ENCODE results near the gene MTHFD2. TPM values are rescaled to one million over a fixed set of nuclear protein-coding genes. Genes with fewer than 3 reads are reported as not detected.

Gene MTHFD2
- total and polyA plus RNA-seq, 3 experiments from 2014 or later: 11.0 to 397 (median 379) TPM

GRCh38 chr2:74246496-74247195 is 48.2 kb downstream of the MTHFD2 start:
- ChIA-PET POLR2A (no interaction called here), CTCF (interaction anchor here (5.7 kb wide), 1 partner anchor 88 kb away, joined by 82 read pairs; no protein-coding TSS in a partner anchor)
- Histone ChIP-seq H3K27ac (ENCODE audit: low read depth, low read length) (no peak overlapping the region), H3K27me3 (ENCODE audit: insufficient read depth, low read length, poor library complexity, severe bottlenecking) (no peaks in the 10 kb centered on the region), H3K4me1 (ENCODE audit: insufficient read depth, low read length) (no peaks in the 10 kb centered on the region), H3K36me3 (ENCODE audit: insufficient read depth, low read length) (no peaks in the 10 kb centered on the region), H3K4me3 (ENCODE audit: low read length) (no peak overlapping the region), H3K9me3 (ENCODE audit: low read length) (no peaks in the 10 kb centered on the region)
- DNase-seq: no peak
- Mint-ChIP-seq H3K4me3 (no peak overlapping the region), H3K27ac (no peak overlapping the region), H3K36me3 (peaks cover 0 to 5% (median 5%) of the 10 kb centered on the region in 3 donors), H3K4me1 (peaks cover 2 to 4% (median 4%) of the 10 kb centered on the region in 3 donors), H3K9me3 (no peaks in the 10 kb centered on the region), H3K27me3 (peaks cover 0 to 3% of the 10 kb centered on the region in 2 donors)

- POLR2A ChIA-PET: no interaction called here
- Mint-ChIP-seq H3K27me3 (peaks cover 0 to 3% of the 10 kb centered on the region in 2 donors), H3K4me1 (peaks cover 2 to 4% (median 4%) of the 10 kb centered on the region in 3 donors), H3K27ac (no peak overlapping the region), H3K36me3 (peaks cover 0 to 14% (median 8%) of the 10 kb centered on the region in 3 donors), H3K4me3 (no peak overlapping the region), H3K9me3 (no peaks in the 10 kb centered on the region)
- Histone ChIP-seq H3K4me1 (ENCODE audit: insufficient read depth, low read length) (no peaks in the 10 kb centered on the region), H3K9me3 (ENCODE audit: low read length) (no peaks in the 10 kb centered on the region), H3K27me3 (ENCODE audit: insufficient read depth, low read length, poor library complexity, severe bottlenecking) (no peaks in the 10 kb centered on the region), H3K27ac (ENCODE audit: low read depth, low read length) (no peak overlapping the region), H3K36me3 (ENCODE audit: insufficient read depth, low read length) (no peaks in the 10 kb centered on the region), H3K4me3 (ENCODE audit: low read length) (no peak overlapping the region)
- no peak for DNase-seq
- CTCF ChIA-PET: interaction anchor here (0.7 to 5.7 kb wide), 38 partner anchors 9 to 425 kb away, joined by 3 to 82 read pairs (median 4); partner anchors contain the start of genes CCDC142, SLC4A5 and TTC31
Observed at GRCh38 chr2:74249406-74250122, 51.1 kb downstream of the MTHFD2 start.

DNA sequence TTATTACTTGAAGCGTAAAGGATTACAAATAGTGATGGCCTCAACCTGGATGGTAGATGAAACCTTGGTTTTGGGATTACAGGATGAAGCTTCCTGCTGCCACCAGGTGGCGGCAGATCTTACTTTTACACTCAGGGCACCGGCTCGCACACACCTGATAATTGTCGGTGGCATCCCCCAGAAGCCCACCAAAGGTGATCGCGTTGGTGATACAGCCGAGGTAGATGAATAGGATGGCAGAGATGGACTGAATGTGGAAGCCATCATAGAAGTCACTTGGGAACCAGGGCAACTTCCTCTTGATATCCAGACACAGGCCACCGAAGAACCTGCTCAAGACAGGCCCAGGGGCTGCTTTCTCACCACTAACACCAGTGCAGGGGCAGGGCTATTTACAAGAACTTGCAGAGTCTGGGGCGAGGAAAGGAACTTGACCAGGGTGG is 51.8 kb downstream of the MTHFD2 start:
- Histone ChIP-seq H3K4me3 (ENCODE audit: low read length) (no peak overlapping the region), H3K27ac (ENCODE audit: low read depth, low read length) (no peak overlapping the region), H3K27me3 (ENCODE audit: insufficient read depth, low read length, poor library complexity, severe bottlenecking) (no peaks in the 10 kb centered on the region), H3K4me1 (ENCODE audit: insufficient read depth, low read length) (no peaks in the 10 kb centered on the region), H3K9me3 (ENCODE audit: low read length) (no peaks in the 10 kb centered on the region), H3K36me3 (ENCODE audit: insufficient read depth, low read length) (no peaks in the 10 kb centered on the region)
- DNase-seq: peak; percentile 34 to 71 (median 43)
- ChIA-PET POLR2A (no interaction called here), CTCF (interaction anchor here (0.7 to 5.7 kb wide), 36 partner anchors 8 to 425 kb away, joined by 3 to 82 read pairs (median 4); partner anchors contain the start of gene SLC4A5)
- Mint-ChIP-seq H3K27me3 (peaks cover 0 to 3% of the 10 kb centered on the region in 2 donors), H3K27ac (peak overlapping the region in 2 of 8 donors; percentile 27 to 84), H3K4me1 (peaks cover 2 to 4% (median 4%) of the 10 kb centered on the region in 3 donors), H3K36me3 (peaks cover 0 to 15% (median 8%) of the 10 kb centered on the region in 3 donors), H3K9me3 (no peaks in the 10 kb centered on the region), H3K4me3 (peak overlapping the region in 2 of 7 donors; percentile 2 to 44)

- no peak overlapping the region for H3K4me3 ChIP-seq (ENCODE audit: low read length)
- Mint-ChIP-seq H3K4me3 (no peak overlapping the region), H3K27me3 (peaks cover 0 to 3% of the 10 kb centered on the region in 2 donors), H3K9me3 (no peaks in the 10 kb centered on the region), H3K36me3 (peaks cover 0 to 16% (median 8%) of the 10 kb centered on the region in 3 donors), H3K27ac (no peak overlapping the region), H3K4me1 (peaks cover 2 to 4% (median 4%) of the 10 kb centered on the region in 3 donors)
- ChIA-PET POLR2A (no interaction called here), CTCF (interaction anchor here (1.2 kb wide), 1 partner anchor 16 kb away, joined by 3 read pairs; no protein-coding TSS in a partner anchor)
- no peaks in the 10 kb centered on the region for H3K4me1 ChIP-seq (ENCODE audit: insufficient read depth, low read length)
- DNase-seq: no peak
- no peaks in the 10 kb centered on the region for H3K27me3 ChIP-seq (ENCODE audit: insufficient read depth, low read length, poor library complexity, severe bottlenecking)
- H3K36me3 ChIP-seq (ENCODE audit: insufficient read depth, low read length): no peaks in the 10 kb centered on the region
- no peak overlapping the region for H3K27ac ChIP-seq (ENCODE audit: low read depth, low read length)
- H3K9me3 ChIP-seq (ENCODE audit: low read length): no peaks in the 10 kb centered on the region
Observed at GRCh38 chr2:74252036-74252435, 53.6 kb downstream of the MTHFD2 start.

DNA sequence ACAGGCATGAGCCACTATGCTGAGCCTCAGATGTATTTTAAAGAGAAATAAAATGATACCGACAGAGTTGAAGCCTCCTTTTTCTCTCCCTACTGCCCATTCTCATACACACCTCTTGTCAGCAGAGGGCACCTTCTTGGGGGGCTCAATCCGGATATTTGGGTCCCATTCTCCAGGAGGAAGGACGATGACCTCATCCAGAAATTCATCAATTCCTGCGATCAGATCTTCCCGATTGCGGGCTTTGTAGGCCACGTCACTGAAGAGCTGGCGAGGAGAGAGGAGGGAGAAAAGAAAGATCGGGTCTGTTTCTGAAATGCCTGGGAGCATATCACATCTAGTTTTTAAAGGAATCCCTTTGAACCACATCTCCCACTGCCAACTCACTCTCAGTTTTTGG is 54.4 kb downstream of the MTHFD2 start:
- Histone ChIP-seq H3K9me3 (ENCODE audit: low read length) (no peaks in the 10 kb centered on the region), H3K4me1 (ENCODE audit: insufficient read depth, low read length) (no peaks in the 10 kb centered on the region), H3K36me3 (ENCODE audit: insufficient read depth, low read length) (no peaks in the 10 kb centered on the region), H3K4me3 (ENCODE audit: low read length) (no peak overlapping the region), H3K27ac (ENCODE audit: low read depth, low read length) (no peak overlapping the region), H3K27me3 (ENCODE audit: insufficient read depth, low read length, poor library complexity, severe bottlenecking) (no peaks in the 10 kb centered on the region)
- Mint-ChIP-seq H3K27me3 (peaks cover 0 to 3% of the 10 kb centered on the region in 2 donors), H3K4me3 (no peak overlapping the region), H3K27ac (peak overlapping the region in 2 of 8 donors; percentile 23 to 31), H3K4me1 (peaks cover 2 to 4% (median 4%) of the 10 kb centered on the region in 3 donors), H3K9me3 (no peaks in the 10 kb centered on the region), H3K36me3 (peaks cover 0 to 13% (median 10%) of the 10 kb centered on the region in 3 donors)
- DNase-seq: no peak
- POLR2A ChIA-PET: no interaction called here
- CTCF ChIA-PET: interaction anchor here (1.1 to 1.7 kb wide), 3 partner anchors 46 to 138 kb away, joined by 3 to 6 read pairs (median 3); no protein-coding TSS in a partner anchor

- POLR2A ChIA-PET: no interaction called here
- no peaks in the 10 kb centered on the region for H3K4me1 ChIP-seq (ENCODE audit: insufficient read depth, low read length)
Observed at GRCh38 chr2:74253306-74253970, 55.0 kb downstream of the MTHFD2 start.

GRCh38 chr2:74253971-74254310 is 55.5 kb downstream of the MTHFD2 start:
- H3K4me1 Mint-ChIP-seq: peaks cover 2 to 4% (median 4%) of the 10 kb centered on the region in 3 donors
- Histone ChIP-seq H3K9me3 (ENCODE audit: low read length) (no peaks in the 10 kb centered on the region), H3K4me1 (ENCODE audit: insufficient read depth, low read length) (no peaks in the 10 kb centered on the region), H3K27ac (ENCODE audit: low read depth, low read length) (no peak overlapping the region), H3K4me3 (ENCODE audit: low read length) (no peak overlapping the region), H3K36me3 (ENCODE audit: insufficient read depth, low read length) (no peaks in the 10 kb centered on the region), H3K27me3 (ENCODE audit: insufficient read depth, low read length, poor library complexity, severe bottlenecking) (no peaks in the 10 kb centered on the region)
- peaks cover 0 to 3% of the 10 kb centered on the region in 2 donors for H3K27me3 Mint-ChIP-seq
- no peaks in the 10 kb centered on the region for H3K9me3 Mint-ChIP-seq
- no peak overlapping the region for H3K4me3 Mint-ChIP-seq
- no peak for DNase-seq
- ChIA-PET POLR2A (no interaction called here), CTCF (interaction anchor here (1.1 to 1.7 kb wide), 2 partner anchors 81 to 137 kb away, joined by 3 to 6 read pairs; no protein-coding TSS in a partner anchor)
- H3K27ac Mint-ChIP-seq: peak overlapping the region in 1 of 8 donors; percentile 72
- peaks cover 0 to 13% (median 10%) of the 10 kb centered on the region in 3 donors for H3K36me3 Mint-ChIP-seq

More at GRCh38 chr2:74253306-74253970, 55.0 kb downstream of the MTHFD2 start:
- no peak overlapping the region for H3K4me3 Mint-ChIP-seq
- DNase-seq: no peak
- peaks cover 0 to 3% of the 10 kb centered on the region in 2 donors for H3K27me3 Mint-ChIP-seq
- CTCF ChIA-PET: interaction anchor here (1.1 to 1.7 kb wide), 3 partner anchors 45 to 138 kb away, joined by 3 to 6 read pairs (median 3); no protein-coding TSS in a partner anchor
- H3K9me3 Mint-ChIP-seq: no peaks in the 10 kb centered on the region
- H3K4me1 Mint-ChIP-seq: peaks cover 2 to 4% (median 4%) of the 10 kb centered on the region in 3 donors
- H3K27ac ChIP-seq (ENCODE audit: low read depth, low read length): no peak overlapping the region
- peak overlapping the region in 1 of 8 donors; percentile 23 for H3K27ac Mint-ChIP-seq
- H3K36me3 ChIP-seq (ENCODE audit: insufficient read depth, low read length): no peaks in the 10 kb centered on the region
- H3K27me3 ChIP-seq (ENCODE audit: insufficient read depth, low read length, poor library complexity, severe bottlenecking): no peaks in the 10 kb centered on the region
- peaks cover 0 to 13% (median 10%) of the 10 kb centered on the region in 3 donors for H3K36me3 Mint-ChIP-seq
- no peak overlapping the region for H3K4me3 ChIP-seq (ENCODE audit: low read length)
- H3K9me3 ChIP-seq (ENCODE audit: low read length): no peaks in the 10 kb centered on the region
